GM21367 (cell line): Measurements from ENCODE around the gene SALL3.
"Not testable (repeated sequence)": the region's sequence is repeated elsewhere in the genome, so short reads cannot be mapped to it uniquely, and the experiment has no call there.

Experiments used
- ATAC-seq: cut with Tn5 transposase; IDR thresholded peaks from one replicate; pipeline ENCODE4 v1.9.1; 2021; ENCODE audit not compliant: unreplicated experiment

The SALL3 gene

GRCh38 chr18:78979730-78980278 is at the start of gene SALL3:
Gene SALL3, plus strand, starts transcription at chr18:78979818. Its CDS starts 457 bp downstream, at chr18:78980275.
- ATAC-seq = no peak

DNA sequence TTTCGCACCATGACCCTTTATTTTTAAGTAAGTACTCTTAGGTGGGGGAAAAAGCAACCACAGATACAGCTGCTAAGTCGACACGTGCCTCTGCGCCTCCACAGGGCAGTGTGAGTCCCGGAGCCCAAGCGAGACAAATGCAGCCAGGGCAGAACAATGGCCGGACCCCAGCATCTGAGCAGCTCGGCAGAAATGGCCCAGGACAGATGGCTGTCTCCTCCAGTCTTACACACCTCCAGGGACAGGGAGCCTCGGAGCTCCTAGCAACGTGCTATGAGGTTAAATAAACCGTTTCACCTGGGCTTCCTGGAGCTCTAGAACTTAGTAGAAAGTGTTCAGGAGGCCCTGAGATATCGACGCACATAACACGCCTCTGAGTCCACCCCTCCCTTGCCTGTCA is 47.3 kb upstream of the SALL3 start:
- no peak for ATAC-seq

DNA sequence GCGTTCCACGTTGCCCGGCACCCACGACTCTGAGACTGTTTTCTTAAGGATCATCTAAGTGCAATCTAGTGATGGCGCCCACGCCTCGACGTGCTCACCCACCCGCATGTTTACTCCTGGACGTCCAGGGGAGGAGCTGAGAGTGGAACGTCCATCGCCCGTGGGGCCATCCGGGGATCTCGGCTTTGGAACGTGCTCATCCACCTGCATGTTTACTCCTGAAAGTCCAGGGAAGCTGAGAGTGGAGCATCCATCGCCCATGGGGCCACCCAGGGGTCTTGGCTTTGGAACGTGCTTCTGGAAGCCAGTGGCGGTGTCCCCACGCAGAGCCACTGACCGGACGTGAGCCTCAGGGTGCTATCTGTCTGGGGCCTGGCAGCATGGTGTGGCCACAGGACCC is 45.6 kb upstream of the SALL3 start:
- ATAC-seq = no peak

DNA sequence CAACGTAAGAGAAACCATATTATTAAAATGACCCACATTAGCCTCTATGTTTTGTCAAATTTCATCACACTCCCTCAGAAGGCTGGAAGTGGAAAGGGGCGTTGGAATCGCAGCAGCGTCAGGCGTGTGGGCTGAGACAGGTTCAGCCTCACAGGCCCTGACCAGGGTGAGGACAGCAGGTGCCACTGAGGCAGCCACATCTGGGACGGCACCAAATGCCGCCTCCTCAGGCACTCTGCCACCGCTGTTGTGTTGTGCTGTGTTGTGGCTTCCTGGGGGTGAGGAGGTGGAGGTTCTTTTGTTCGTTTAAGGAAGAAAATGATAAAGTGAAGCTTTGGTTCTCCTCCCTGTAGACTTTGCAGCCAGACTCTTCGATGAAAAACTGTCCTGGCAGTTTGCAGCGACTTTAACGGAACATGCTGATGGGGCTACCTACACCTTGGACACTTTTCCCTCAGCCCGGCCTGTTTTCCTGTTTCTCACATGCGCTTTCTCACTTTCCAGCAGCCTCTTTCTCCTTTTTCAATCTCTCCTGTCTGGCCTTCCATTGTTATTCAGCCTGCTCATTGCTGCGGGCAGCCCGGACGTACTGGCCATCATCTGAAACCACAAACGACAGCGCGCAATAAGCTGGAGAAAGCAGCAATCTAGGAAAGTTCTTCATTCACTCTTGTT is 44.9 kb upstream of the SALL3 start:
- ATAC-seq = no peak

DNA sequence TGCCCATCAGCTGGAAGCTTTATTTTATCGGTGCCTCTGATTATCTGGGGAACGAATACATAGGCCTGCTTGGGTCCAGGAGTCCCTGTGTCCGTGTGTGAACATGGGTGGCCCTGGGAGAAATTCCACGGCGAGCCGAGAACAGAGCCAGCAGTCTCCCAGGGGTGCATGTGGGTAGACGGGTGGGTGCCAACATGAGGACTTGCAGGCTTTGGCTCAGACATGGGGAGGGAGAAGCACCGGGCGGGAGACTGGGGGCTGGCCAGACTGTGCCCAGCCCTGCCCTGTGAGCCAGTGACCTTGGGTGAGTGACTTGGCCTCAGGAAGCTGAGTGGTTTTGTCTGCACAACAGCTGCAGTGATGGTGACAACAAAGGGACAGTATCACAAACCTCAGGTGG is 44.2 kb upstream of the SALL3 start:
- no peak for ATAC-seq

DNA sequence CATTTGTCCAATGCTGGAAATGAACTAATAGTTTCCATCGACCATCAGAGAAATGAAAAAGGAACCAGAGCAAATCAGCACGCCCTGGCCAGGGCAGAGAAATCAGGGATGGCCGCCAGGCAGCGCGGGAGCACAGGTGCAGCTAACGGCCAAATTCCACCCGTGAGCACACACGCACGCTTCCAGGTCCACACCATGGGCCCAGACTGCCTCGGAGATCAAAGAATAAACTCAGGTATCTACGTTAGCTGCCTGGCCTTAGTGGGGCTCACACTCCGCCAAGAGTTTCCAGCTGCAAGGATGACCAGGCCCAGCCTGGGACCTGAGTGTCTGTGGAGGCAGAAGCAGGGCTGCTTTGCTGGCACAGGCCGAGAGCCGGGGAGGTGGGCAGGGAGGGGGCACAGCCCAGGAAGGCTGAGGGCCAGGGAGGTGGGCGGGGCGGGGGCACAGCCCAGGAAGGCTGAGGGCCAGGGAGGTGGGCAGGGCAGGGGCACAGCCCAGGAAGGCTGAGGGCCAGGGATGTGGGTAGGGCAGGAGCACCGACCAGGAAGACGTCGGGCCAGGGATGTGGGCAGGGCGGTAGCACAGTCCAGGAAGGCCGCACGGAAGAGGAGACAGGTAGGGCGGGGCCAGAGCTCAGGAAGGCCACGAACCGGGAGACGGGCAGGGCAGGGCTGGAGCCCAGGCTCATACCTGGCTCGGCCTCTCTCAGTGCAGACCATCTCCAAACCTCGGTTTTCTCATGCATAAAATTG is 43.2 kb upstream of the SALL3 start:
- no peak for ATAC-seq

DNA sequence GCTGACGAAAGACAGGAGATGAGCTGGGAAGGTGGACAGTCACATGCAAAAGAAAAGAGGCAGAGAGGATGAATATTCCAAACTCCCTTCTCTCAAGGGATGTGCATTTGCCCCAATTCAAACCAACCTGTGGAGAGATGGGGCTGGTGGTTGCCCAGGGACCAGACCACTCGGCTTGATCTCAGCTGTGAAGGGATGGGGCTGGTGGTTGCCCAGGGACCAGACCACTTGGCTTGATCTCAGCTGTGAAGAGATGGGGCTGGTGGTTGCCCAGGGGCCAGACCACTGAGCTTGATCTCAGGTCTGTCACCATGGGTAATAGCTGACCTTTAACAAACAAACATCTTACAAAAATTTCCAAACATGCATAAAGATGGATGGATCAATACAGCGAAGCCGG is 42.5 kb upstream of the SALL3 start:
- ATAC-seq = no peak

DNA sequence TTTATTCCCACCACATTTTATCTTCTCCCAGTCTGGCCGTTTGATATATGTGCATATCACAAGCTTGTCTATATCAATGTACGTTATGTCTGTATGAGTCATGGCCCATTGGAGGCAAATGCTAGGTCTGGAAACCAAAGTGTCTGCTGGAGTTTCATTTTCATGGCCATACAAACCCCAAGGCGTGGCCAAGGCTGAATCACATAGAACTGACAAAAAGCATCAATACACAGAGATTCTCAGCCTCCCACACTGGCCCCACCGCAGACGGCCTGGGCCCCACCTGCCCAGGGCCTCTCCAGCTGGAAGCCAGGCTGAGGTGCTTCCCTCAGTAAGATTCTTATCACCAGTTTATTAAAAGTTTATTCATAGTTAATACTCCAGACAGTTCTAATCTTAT is 40.5 kb upstream of the SALL3 start:
- ATAC-seq = no peak

DNA sequence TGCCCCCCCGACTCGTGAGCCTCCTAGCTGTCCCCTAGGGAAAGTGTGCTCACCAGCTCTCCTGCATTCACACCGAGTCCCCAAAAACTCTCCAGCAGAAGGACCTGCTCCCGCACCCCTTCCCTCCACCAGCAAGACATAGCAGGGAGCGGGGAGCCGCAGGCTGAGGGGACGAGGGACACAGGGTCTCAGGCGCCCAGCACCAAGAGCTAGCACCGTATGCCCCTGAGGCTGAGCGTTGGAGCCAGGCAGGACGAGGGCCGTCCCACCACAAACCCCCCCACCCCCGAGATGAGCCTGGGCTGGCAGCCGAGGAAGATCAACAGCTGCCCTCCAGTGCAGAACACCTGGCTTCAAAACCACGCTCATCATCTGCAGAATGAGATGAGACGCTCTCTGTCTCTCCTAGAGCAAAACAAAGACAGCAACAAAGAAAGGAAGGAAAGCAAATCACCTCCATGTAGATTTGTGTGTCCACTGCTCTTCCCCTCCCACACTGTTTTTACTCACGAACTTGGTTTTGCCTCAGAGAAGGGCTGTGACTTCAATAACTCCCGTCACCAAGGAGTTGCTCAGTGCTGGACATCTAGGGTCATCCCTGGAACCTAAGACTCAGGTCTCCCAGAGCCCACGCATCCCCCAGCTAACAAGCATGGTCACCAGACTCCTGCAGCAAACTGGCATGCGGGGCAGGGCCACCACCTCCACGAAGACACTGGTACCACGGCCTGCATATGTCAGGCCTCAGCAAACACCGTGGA is 39.7 kb upstream of the SALL3 start:
- ATAC-seq = no peak

DNA sequence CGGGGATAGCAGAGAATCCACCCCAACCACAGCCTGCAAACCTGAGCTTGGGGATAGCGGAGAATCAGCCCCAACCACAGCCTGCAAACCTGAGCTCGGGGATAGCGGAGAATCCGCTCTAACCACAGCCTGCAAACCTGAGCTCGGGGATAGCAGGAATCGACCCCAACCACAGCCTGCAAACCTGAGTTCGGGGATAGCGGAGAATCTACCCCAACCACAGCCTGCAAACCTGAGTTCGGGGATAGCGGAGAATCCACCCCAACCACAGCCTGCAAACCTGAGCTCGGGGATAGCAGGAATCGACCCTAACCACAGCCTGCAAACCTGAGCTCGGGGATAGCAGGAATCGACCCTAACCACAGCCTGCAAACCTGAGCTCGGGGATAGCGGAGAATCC is 37.4 kb upstream of the SALL3 start:
- ATAC-seq = not testable (repeated sequence)

GRCh38 chr18:78945628-78946027 is 34.0 kb upstream of the SALL3 start:
- no peak for ATAC-seq

DNA sequence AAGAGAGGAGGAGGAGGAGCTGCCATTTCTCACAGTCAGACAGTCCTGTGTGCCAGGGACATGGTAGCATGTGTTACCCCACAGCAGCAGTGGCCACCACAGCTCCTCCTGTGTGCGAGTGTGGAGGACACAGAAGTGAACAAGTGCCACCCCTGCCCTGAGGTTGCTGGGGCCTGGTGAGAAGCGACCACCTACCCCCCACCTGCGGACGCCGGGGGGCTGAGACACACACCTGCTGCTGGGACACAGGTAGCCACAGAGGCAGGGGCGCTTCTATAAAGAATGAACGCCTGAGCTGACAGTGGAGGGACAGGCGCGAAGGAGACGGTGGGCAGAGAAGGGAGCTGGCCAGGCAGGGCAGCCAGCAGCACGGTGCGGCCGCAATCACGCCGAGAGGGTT is 32.3 kb upstream of the SALL3 start:
- no peak for ATAC-seq

DNA sequence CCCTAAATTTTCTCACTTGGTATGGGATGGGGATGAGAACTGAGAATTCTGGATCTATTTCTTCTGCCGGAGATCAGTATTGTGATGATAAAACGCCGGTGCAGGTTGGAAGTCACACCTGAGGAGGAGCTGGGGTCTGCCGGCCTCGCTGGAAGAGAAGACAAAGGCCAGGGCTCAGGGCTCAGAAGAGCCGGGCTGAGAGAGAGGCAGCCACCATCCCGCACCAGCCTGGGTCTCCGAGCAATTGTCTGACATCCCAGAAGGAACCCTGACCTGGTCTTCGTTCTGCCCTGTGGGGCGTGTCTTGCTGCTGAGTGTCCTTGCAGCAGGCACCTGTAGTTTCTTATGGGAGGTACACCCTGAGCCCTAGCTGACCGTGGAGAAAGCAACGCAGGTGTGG is 31.4 kb upstream of the SALL3 start:
- ATAC-seq = no peak

- ATAC-seq = no peak
Observed at GRCh38 chr18:78948707-78949106, 30.9 kb upstream of the SALL3 start.

GRCh38 chr18:78949216-78949615 is 30.4 kb upstream of the SALL3 start:
- no peak for ATAC-seq

- ATAC-seq = no peak
Observed at GRCh38 chr18:78950386-78950785, 29.2 kb upstream of the SALL3 start.

GRCh38 chr18:78953566-78953965 is 26.1 kb upstream of the SALL3 start:
- ATAC-seq = no peak

- ATAC-seq = no peak
Observed at GRCh38 chr18:78955051-78955450, 24.6 kb upstream of the SALL3 start.

GRCh38 chr18:78957140-78957539 is 22.5 kb upstream of the SALL3 start:
- no peak for ATAC-seq

- ATAC-seq = no peak
Observed at GRCh38 chr18:78960709-78961108, 18.9 kb upstream of the SALL3 start.

DNA sequence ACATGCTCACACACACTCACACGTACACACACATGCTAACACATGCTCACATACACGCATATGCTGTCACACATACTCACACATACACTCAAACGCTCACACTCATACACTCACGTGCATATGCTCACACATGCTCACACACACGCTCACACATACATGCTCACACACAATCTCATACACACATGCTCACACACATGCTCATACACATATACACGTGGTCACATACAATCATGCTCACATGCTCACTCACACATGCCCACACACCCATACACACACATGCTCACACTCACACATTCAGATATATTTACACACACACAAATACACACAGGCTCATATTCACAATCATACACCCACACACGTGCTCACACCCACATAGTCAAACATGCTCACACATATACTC is 17.5 kb upstream of the SALL3 start:
- no peak for ATAC-seq

- not testable (repeated sequence) for ATAC-seq
Observed at GRCh38 chr18:78964727-78965126, 14.9 kb upstream of the SALL3 start.
